GM12864 (cell line): ENCODE data around the gene JMJD1C.

Experiments
- DNase-seq: peaks from one replicate; pipeline ENCODE4 v3.0.0-alpha.2; 2011; ENCODE audit warnings: low read depth
- H3K4me3 ChIP-seq: 2 replicates; pipeline ENCODE4 v1.5.1; 2011; ENCODE audit warnings: mild to moderate bottlenecking, low read depth, low read length, control low read depth
- CTCF ChIP-seq: IDR thresholded peaks from 2 replicates; pipeline ENCODE4 v1.5.1; 2011; ENCODE audit warnings: low read depth, mild to moderate bottlenecking, moderate library complexity, low read length, control low read depth, inconsistent platforms; ENCODE audit errors: missing control alignments

Gene JMJD1C

GRCh38 chr10:63123727-63124362, 341.9 kb downstream of the JMJD1C start:
- H3K4me3 ChIP-seq = no peak overlapping the region
- TF ChIP-seq CTCF = no peak
- no peak for DNase-seq

- TF ChIP-seq CTCF = no peak
- no peak overlapping the region for H3K4me3 ChIP-seq
- no peak for DNase-seq
Measured at GRCh38 chr10:63120554-63120953, 345.2 kb downstream of the JMJD1C start.

DNA sequence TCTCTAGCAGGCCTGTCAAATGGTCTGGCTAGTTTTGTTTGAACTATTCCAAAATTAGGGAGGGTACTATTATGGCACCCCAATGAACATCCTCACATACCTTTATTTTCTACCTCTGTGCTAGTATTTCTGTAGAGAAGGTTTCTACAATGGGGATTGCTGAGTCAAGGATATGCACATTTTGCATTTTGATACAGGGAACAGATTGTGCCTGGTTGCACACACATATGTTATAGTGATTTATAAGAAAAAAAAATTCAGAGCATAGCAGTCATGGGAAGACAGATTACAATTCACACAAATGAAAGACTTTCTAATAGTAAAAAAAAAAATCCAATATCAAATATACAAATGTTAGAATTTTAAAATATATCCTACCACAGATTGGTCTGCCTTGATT, 346.7 kb downstream of the JMJD1C start:
- DNase-seq = no peak

More for the DNA sequence above, 346.7 kb downstream of the JMJD1C start:
- TF ChIP-seq CTCF = no peak
- H3K4me3 ChIP-seq = no peak overlapping the region
